Ovary (tissue), 3 donors: ENCODE results near the gene ST6GALNAC6.

Experiments used
- CTCF ChIP-seq, 3 donors: fragments of 450-650 bp in 2 of 3; fragments of 200-600 bp in 1 of 3; IDR thresholded peaks; one replicate each; pipeline versions ENCODE4 v1.5.1 to v1.8.0; 2016 to 2022; ENCODE audit warnings: antibody characterized with exemption in 3 of 3, mild to moderate bottlenecking in 1 of 3
- EP300 ChIP-seq: sonication (generic); formaldehyde crosslinking; IDR thresholded peaks from one replicate; pipeline ENCODE4 v1.6.1; 2017; ENCODE audit warnings: antibody characterized with exemption
- POLR2A ChIP-seq: fragments of 450-650 bp; IDR thresholded peaks from one replicate; pipeline ENCODE4 v1.6.1; 2017; ENCODE audit warnings: antibody characterized with exemption, mild to moderate bottlenecking, moderate library complexity
- donor health status: DM: no; HTN: no; CAD: no.

- TF ChIP-seq CTCF (IDR thresholded peaks at IDR 0.05), result no peak
- TF ChIP-seq EP300, result no peak
- peak; percentile 28 for TF ChIP-seq POLR2A
Observed at GRCh38 chr9:127877566-127877998, 21.8 kb downstream of the ST6GALNAC6 start, which contains the start of gene AK1.
